ENCODE measurements around the gene XCR1. TPM values are rescaled to one million over a fixed set of nuclear protein-coding genes. Genes with fewer than 3 reads are reported as not detected.

The XCR1 gene
- total and polyA plus RNA-seq, 4 donors = 0.04 to 1.1 (median 0.31) TPM

DNA sequence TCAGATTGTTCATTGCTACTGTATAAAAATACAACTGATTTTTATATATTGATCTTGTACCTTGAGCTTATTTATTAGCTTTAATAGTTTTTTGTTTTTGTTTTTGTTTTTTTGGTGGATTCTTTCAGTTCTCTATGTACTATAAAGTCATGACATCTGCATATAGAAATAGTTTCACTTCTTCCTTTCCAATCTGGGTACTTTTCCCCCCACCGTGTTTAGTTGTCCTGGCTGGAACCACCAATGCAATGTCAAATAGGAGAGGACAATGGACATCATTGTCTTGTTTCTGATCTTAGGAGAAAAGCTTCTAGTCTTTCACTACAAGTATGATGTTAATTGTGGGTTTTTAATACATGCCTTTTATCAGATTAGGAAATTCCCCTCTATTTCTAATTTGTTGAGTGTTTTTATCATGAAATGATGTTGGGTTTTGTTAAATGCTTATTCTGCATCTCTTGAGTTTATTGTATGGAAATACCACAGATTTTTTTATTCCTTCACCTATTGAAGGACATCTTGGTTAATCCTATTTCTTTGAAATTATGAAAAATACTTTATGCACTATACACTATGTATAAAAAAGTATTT, 2.8 kb upstream of the XCR1 start:
- H3K27ac ChIP-seq (ENCODE audit: low read depth in 1 of 2, low read length in 1 of 2) = no peak overlapping the region
- DNase-seq (no peak), ATAC-seq (ENCODE audit: insufficient read depth, low FRiP score) (no peak)
- H3K36me3 ChIP-seq (ENCODE audit: control insufficient read depth in 4 of 4, insufficient read depth in 4 of 4, low read length in 4 of 4) = no peaks in the 10 kb centered on the region
- WGBS, 2 donors = 67 to 84% methylated on average over 1 of the region's 1 CpG
- H3K9me3 ChIP-seq (ENCODE audit: control insufficient read depth in 4 of 4, insufficient read depth in 3 of 4, low read length in 3 of 4) = peaks cover 0 to 10% (median 5%) of the 10 kb centered on the region in 4 donors
- no peaks in the 10 kb centered on the region for H3K27me3 ChIP-seq (ENCODE audit: control insufficient read depth in 3 of 3, insufficient read depth in 3 of 3, low read length in 2 of 3)
- H3K9ac ChIP-seq (ENCODE audit: insufficient read depth in 1 of 2, low read length in 2 of 2) = no peak overlapping the region
- TF ChIP-seq, protein P1, sequence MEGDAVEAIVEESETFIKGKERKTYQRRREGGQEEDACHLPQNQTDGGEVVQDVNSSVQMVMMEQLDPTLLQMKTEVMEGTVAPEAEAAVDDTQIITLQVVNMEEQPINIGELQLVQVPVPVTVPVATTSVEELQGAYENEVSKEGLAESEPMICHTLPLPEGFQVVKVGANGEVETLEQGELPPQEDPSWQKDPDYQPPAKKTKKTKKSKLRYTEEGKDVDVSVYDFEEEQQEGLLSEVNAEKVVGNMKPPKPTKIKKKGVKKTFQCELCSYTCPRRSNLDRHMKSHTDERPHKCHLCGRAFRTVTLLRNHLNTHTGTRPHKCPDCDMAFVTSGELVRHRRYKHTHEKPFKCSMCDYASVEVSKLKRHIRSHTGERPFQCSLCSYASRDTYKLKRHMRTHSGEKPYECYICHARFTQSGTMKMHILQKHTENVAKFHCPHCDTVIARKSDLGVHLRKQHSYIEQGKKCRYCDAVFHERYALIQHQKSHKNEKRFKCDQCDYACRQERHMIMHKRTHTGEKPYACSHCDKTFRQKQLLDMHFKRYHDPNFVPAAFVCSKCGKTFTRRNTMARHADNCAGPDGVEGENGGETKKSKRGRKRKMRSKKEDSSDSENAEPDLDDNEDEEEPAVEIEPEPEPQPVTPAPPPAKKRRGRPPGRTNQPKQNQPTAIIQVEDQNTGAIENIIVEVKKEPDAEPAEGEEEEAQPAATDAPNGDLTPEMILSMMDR (IDR thresholded peaks at IDR 0.05; ENCODE audit: control extremely low read depth, extremely low read depth) = no peak
- no peaks in the 10 kb centered on the region for H3K4me1 ChIP-seq (ENCODE audit: control insufficient read depth in 5 of 5, insufficient read depth in 5 of 5, low read length in 5 of 5)
- no peak overlapping the region for H3K4me3 ChIP-seq

DNA sequence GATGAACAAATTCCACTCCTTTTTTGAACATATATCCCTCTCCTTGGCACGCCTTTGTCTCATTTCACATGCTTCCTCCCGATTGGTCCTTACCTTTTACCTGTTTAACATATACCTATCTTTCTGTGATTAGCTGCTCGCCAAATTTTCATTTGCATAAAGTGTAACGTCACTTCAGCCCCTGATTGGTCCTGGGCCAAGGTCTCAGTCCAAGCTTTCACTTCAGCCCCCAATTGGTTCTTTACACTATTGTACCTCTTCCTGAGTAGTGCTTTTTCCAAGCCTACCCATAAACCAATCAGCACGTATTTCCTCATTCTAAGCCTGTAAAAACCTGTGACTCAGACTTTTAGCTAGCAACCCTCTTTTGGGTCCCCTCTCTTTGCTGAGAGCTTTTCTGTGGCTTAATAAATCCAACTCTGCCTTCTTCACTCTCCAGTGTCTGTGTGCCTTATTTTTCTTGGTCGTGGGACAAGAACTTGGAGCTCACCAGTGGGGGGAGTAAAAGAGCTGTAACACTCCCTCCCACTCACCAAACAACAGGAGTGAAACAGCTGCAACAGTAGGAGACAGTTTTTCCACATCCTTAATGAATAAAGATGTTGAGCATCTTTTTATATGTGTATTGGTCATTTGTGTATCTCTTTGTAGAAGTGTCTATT, 584 bp upstream of the XCR1 start:
- Histone ChIP-seq H3K36me3 (ENCODE audit: control insufficient read depth in 4 of 4, insufficient read depth in 4 of 4, low read length in 4 of 4) (no peaks in the 10 kb centered on the region), H3K27me3 (ENCODE audit: control insufficient read depth in 3 of 3, insufficient read depth in 3 of 3, low read length in 2 of 3) (no peaks in the 10 kb centered on the region), H3K9me3 (ENCODE audit: control insufficient read depth in 4 of 4, insufficient read depth in 3 of 4, low read length in 3 of 4) (peaks cover 0 to 10% (median 5%) of the 10 kb centered on the region in 4 donors), H3K27ac (ENCODE audit: low read depth in 1 of 2, low read length in 1 of 2) (no peak overlapping the region), H3K4me1 (ENCODE audit: control insufficient read depth in 5 of 5, insufficient read depth in 5 of 5, low read length in 5 of 5) (no peaks in the 10 kb centered on the region), H3K4me3 (no peak overlapping the region), H3K9ac (ENCODE audit: insufficient read depth in 1 of 2, low read length in 2 of 2) (no peak overlapping the region)
- no peak for ATAC-seq (ENCODE audit: insufficient read depth, low FRiP score)
- TF ChIP-seq, protein P1 (IDR thresholded peaks at IDR 0.05; ENCODE audit: control extremely low read depth, extremely low read depth) = no peak
- no peak for DNase-seq
- WGBS, 2 donors = 88 to 94% methylated on average over 6 of the region's 6 CpGs

DNA sequence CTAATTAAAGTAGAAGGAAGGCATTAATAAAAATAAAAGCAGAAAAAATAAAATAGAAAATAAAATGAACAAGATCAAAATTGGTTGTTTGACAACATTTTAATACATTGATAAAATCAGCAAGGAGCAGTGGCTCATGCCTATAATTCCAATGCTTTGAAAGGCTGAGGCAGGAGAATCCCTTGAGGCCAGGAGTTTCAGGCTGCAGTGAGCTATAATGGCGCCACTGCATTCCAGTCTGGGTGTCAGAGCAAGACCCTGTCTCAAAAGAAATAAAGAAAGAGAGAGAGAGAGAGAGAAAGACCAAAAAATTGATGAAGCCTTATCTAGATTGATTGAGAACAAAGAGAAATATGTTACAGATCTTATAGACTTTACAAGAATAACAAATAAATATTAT, 2.1 kb downstream of the XCR1 start:
- TF ChIP-seq, protein P1 (IDR thresholded peaks at IDR 0.05; ENCODE audit: control extremely low read depth, extremely low read depth) = no peak

More for the DNA sequence above, 2.1 kb downstream of the XCR1 start:
- Histone ChIP-seq H3K27me3 (ENCODE audit: control insufficient read depth in 3 of 3, insufficient read depth in 3 of 3, low read length in 2 of 3) (no peaks in the 10 kb centered on the region), H3K27ac (ENCODE audit: low read depth in 1 of 2, low read length in 1 of 2) (no peak overlapping the region), H3K9me3 (ENCODE audit: control insufficient read depth in 4 of 4, insufficient read depth in 3 of 4, low read length in 3 of 4) (peaks cover 0 to 10% (median 3%) of the 10 kb centered on the region in 4 donors), H3K9ac (ENCODE audit: insufficient read depth in 1 of 2, low read length in 2 of 2) (no peak overlapping the region), H3K4me3 (no peak overlapping the region), H3K36me3 (ENCODE audit: control insufficient read depth in 4 of 4, insufficient read depth in 4 of 4, low read length in 4 of 4) (no peaks in the 10 kb centered on the region), H3K4me1 (ENCODE audit: control insufficient read depth in 5 of 5, insufficient read depth in 5 of 5, low read length in 5 of 5) (no peaks in the 10 kb centered on the region)
- ATAC-seq (ENCODE audit: insufficient read depth, low FRiP score) (no peak), DNase-seq (no peak)
- 89 to 90% methylated on average over 1 of the region's 1 CpG for WGBS, 2 donors

Data from lung (tissue), 12 donors.